Measurements from ENCODE around the gene LRRC49.
"Not testable (repeated sequence)": the region's sequence is repeated elsewhere in the genome, so short reads cannot be mapped to it uniquely, and the experiment has no call there.

The LRRC49 gene

DNA sequence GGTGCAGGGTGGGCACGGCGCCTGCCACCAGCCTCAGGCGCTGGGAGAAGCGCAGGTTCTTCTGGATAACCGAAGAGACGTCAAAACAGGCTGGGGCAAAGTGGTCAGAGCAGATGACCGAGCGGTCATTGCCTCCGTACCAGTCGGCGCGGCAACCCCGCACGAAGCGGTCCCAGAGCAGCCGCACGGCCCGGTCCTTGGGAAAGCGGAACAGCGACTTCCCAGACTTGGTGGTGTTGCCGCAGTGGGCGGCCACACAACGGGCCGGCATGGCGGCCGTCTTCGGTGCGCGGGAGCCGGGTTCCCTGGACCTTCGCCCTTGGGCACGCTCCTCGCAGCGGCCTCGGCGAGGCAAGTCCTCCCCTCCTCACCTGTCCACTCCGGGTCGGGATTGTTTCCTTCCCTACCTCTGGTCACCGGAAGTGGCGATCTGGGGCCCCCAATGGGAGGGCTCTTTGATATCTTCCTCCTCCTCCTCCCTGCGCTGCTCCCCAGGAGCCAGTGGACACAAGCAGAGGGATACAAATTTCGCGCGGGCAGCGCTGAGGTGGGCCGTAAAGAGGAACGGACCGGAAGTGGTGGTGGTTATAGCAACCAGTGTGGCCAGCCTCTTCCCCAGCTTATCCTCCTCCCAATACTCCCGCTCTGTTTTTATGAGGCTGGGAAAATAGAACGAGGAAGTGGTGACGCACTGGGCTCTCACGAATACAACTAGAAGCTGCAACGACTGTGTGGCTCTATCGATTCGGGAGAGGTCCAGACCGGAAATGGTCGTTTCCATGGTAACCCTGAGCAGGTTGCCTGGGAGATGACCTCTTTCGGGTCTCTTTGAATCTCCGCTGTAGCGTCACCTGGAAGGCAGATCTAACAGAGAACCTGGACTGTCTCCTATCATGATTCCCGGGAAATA is at the start of gene LRRC49, which contains the start of gene THAP10:
LRRC49 (plus strand) TSS at position 825 of the 910 bp plus-strand sequence; CDS start at position 894, 69 bp downstream.
THAP10 (minus strand) TSS at position 432 of the 910 bp plus-strand sequence; CDS start at position 271, 161 bp downstream.
- DNase-seq = peak; percentile 79

GRCh38 chr15:70845602-70846360 is 46.8 kb upstream of the LRRC49 start:
- no peak for DNase-seq

- DNase-seq = no peak
Observed at GRCh38 chr15:70851889-70852288, 40.7 kb upstream of the LRRC49 start.

GRCh38 chr15:70852501-70853317 is 39.9 kb upstream of the LRRC49 start:
- DNase-seq = no peak

- DNase-seq = no peak
Observed at GRCh38 chr15:70853318-70853972, 39.2 kb upstream of the LRRC49 start.

GRCh38 chr15:70853973-70854665 is 38.5 kb upstream of the LRRC49 start, which contains the start of gene LARP6:
Gene LARP6, minus strand, starts transcription at chr15:70854157. Its CDS starts 69 bp downstream, at chr15:70854088.
- DNase-seq = no peak

- DNase-seq = no peak
Observed at GRCh38 chr15:70854666-70854976, 38.0 kb upstream of the LRRC49 start.

- DNase-seq = no peak
Observed at GRCh38 chr15:70855764-70856163, 36.9 kb upstream of the LRRC49 start.

GRCh38 chr15:70856177-70856883 is 36.3 kb upstream of the LRRC49 start:
- DNase-seq = no peak

DNA sequence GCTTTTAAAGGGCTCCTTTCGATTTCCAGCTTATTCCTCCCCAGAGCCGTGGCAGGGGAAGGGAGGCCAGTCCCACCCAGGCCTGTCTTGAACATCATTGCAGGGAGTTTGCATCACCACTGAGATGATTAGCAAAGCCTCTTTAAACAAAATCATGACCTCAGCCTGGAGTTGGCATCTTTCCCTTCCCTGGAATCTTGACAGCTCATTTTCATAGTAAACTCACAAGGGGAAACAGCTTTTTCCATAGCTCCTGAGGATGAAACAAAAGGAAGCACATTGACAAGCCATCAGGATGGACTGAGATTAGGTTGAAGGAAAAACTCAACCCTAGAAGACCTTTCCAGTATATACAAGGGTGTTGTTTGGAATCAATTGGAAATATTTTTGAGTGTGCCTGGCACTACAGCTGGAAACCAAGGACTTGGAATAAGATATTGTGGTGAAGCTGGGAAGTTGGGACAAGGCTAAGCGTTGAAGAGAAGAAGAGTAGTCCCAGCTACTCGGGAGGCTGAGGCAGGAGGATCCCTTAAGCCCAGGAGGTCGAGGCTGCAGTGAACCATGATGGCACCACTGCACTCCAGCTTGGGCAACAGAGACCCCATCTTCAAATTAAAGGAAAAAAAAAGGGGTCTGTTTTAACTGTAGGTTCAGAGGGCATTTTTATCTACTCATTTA is 35.6 kb upstream of the LRRC49 start:
- no peak for DNase-seq

DNA sequence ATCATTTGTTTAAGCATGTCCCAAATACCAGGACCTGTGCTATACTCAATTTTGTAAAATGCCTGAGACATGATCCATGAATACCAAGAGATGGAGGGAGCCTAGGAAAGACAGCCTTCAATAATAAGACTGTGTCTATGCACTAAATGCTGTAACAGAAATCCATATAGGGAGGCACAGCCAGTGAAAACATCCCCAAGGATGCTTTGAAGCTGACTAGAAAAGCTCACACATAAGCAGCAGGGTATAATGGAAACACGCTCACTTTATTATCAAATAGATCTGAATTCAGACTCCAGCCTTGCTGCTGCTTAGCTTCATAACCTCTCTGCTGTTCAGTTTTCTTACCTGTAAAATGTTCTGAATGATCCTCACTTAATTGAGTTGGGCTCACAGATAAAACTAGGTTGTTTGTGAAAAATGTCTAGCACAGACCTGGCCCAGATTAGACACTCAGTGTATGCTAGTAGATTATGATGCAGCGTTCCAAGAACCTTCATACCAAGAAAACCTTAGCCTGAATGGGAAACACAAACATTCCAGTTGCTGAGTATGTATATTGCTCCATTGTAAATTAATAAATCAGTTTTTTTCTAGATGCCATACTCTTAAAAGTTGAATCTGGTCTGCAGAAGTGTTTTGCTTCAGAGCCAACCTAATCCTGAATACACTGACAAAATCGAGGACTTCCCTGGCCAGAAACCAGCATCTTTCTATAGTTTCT is 34.9 kb upstream of the LRRC49 start:
- DNase-seq = no peak

- DNase-seq = not testable (repeated sequence)
Observed at GRCh38 chr15:70858614-70859321, 33.9 kb upstream of the LRRC49 start.

DNA sequence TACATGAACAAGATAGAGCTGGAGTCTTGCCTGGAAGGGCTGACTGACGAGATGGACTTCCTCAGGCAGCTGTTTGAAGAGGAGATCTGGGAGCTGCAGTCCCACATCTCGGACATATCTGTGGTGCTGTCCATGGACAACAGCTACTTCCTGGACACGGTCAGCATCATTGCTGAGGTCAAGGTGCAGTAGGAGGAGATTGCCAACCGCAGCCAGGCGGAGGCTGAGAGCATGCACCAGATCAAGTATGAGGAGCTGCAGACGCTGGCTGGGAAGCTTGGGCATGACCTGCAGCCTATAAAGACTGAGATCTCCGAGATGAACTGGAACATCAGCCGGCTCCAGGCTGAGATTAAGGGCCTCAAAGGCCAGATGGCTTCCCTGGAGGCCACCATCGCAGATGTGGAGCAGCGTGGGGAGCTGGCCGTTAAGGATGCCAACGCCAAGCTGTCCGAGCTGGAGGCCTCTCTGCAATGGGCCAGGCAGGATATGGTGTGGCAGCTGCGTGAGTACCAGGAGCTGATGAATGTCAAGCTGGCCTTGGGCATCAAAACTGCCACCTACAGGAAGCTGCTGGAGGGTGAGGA is 33.2 kb upstream of the LRRC49 start:
- no peak for DNase-seq

DNA sequence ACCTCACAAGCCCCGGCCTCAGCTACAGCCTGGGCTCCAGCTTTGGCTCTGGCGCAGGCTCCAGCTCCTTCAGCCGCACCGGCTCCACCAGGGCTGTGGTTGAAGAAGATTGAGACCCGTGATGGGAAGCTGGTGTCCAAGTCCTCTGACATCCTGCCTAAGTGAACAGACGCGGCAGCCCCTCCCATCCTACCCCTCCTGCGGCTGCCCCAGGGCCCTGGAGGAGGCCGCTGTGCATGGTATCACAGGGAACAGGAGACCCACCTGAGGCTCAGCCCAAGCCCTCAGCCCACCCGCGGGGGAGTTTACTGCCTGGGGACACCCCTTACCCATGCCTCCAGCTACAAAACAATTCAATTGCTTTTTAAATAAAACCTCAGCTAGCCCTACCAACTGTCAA is 32.6 kb upstream of the LRRC49 start:
- DNase-seq = no peak

- DNase-seq = no peak
Observed at GRCh38 chr15:70863450-70864218, 29.0 kb upstream of the LRRC49 start.

GRCh38 chr15:70866982-70867641 is 25.5 kb upstream of the LRRC49 start:
- DNase-seq = no peak

GRCh38 chr15:70867911-70868467 is 24.6 kb upstream of the LRRC49 start:
- DNase-seq = no peak

All from NCI-H2029 (cell line).